Transverse colon (tissue), 3 donors: Measurements from ENCODE around the gene PIK3IP1.

ENCODE experiments used
- EP300 ChIP-seq: sonication (generic); formaldehyde crosslinking; IDR thresholded peaks from one replicate; pipeline ENCODE4 v1.6.1; 2017; ENCODE audit warnings: antibody characterized with exemption, low read depth
- POLR2A ChIP-seq: fragments of 450-650 bp; IDR thresholded peaks from one replicate; pipeline ENCODE4 v1.6.1; 2016; ENCODE audit warnings: antibody characterized with exemption, mild to moderate bottlenecking, moderate library complexity
- TF ChIP-seq, protein P1 (sequence below), 5 experiments: fragments of 200-600 bp in 3 of 5; fragments of 450-650 bp in 2 of 5; sonication (generic) in 3 of 5; IDR thresholded peaks; 1 replicate in 2 of 5; 2 replicates in 3 of 5; pipeline ENCODE4 v1.5.1; 2016 to 2017; ENCODE audit warnings: antibody characterized with exemption in 5 of 5, inconsistent platforms in 3 of 5, mild to moderate bottlenecking in 2 of 5, moderate library complexity in 1 of 5

DNA sequence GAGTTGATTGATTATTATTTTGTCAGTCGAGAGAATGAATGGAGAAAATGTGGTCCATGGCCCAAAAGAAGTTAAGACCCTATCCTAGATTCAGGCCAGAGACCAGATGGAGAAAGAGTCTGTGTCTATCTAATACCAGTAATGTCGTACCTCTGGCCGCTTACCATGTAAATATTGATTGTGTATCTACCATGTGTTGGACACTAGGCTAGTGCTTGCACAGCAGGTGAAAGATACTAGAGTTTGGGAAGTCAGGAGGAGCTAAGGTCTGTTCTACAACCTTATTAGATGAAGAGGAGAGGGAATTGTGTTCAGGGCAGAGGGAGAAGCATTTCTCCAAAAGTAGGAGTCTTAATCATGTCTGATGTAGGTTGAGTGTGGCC lies 31.8 kb downstream of the PIK3IP1 start:
- no peak for TF ChIP-seq POLR2A
- TF ChIP-seq, protein P1, sequence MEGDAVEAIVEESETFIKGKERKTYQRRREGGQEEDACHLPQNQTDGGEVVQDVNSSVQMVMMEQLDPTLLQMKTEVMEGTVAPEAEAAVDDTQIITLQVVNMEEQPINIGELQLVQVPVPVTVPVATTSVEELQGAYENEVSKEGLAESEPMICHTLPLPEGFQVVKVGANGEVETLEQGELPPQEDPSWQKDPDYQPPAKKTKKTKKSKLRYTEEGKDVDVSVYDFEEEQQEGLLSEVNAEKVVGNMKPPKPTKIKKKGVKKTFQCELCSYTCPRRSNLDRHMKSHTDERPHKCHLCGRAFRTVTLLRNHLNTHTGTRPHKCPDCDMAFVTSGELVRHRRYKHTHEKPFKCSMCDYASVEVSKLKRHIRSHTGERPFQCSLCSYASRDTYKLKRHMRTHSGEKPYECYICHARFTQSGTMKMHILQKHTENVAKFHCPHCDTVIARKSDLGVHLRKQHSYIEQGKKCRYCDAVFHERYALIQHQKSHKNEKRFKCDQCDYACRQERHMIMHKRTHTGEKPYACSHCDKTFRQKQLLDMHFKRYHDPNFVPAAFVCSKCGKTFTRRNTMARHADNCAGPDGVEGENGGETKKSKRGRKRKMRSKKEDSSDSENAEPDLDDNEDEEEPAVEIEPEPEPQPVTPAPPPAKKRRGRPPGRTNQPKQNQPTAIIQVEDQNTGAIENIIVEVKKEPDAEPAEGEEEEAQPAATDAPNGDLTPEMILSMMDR (IDR thresholded peaks at IDR 0.05) = no peak
- no peak for TF ChIP-seq EP300
